T-cell (primary cell): ENCODE data around the gene NEURL1. TPM values are rescaled to one million over a fixed set of nuclear protein-coding genes. Genes with fewer than 3 reads are reported as not detected.

Experiments
- ATAC-seq, 4 experiments: fragments of 200-7000 bp in 3 of 4; fragments of 150-1000 bp in 1 of 4; cut with Tn5 transposase; replicated peaks in 1 of 4; 1 replicate in 3 of 4; 2 replicates in 1 of 4; pipeline ENCODE4 v1.10.0; 2021; ENCODE audit warnings: moderate library complexity in 3 of 4, mild to moderate bottlenecking in 2 of 4, moderate number of reproducible peaks in 1 of 4
- CTCF ChIA-PET, 2 donors: fragments of 300-600 bp; sonication (Branson Sonifier 250); formaldehyde crosslinking; loops; one replicate each; lab custom pipeline; 2022; ENCODE audit warnings: antibody characterized with exemption in 2 of 2; lab: Charles Lee
- POLR2A ChIA-PET, 2 donors: fragments of 300-600 bp; sonication (Branson Sonifier 250); formaldehyde crosslinking; loops; one replicate each; lab custom pipeline; 2022; ENCODE audit warnings: antibody characterized with exemption in 2 of 2; lab: Charles Lee
- DNase-seq, 35 experiments: peaks; one replicate each; pipeline versions ENCODE4 v3.0.0 to v3.0.0-alpha.2; 2013 to 2023
- H3K27ac ChIP-seq: one replicate; pipeline ENCODE4 v1.5.1; 2013; ENCODE audit warnings: low read length
- H3K27me3 ChIP-seq, 2 experiments: replicated peaks in 1 of 2; 1 replicate in 1 of 2; 2 replicates in 1 of 2; pipeline versions ENCODE4 v1.6.1 to v1.7.0; 2013; ENCODE audit warnings: low read length in 1 of 2, mixed read lengths in 1 of 2; ENCODE audit not compliant: control insufficient read depth in 2 of 2, insufficient read depth in 2 of 2; ENCODE audit errors: extremely low read depth in 1 of 2
- H3K36me3 ChIP-seq, 2 donors: 1 replicate in 1 of 2; 2 replicates in 1 of 2; pipeline versions ENCODE4 v1.6.1 to v1.7.0; 2013; ENCODE audit warnings: low read length in 1 of 2; ENCODE audit not compliant: control insufficient read depth in 2 of 2, insufficient read depth in 1 of 2; ENCODE audit errors: extremely low read depth in 1 of 2
- H3K4me1 ChIP-seq, 2 experiments: 1 replicate in 1 of 2; 2 replicates in 1 of 2; pipeline versions ENCODE4 v1.6.1 to v1.7.0; 2013; ENCODE audit warnings: low read length in 2 of 2, mixed read lengths in 1 of 2; ENCODE audit not compliant: insufficient read depth in 2 of 2, control insufficient read depth in 1 of 2; ENCODE audit errors: extremely low read depth in 1 of 2
- H3K4me3 ChIP-seq, 2 donors: 1 replicate in 1 of 2; 2 replicates in 1 of 2; pipeline versions ENCODE4 v1.5.1 to v1.7.0; 2013; ENCODE audit warnings: mild to moderate bottlenecking in 2 of 2, low read length in 1 of 2, moderate library complexity in 1 of 2; ENCODE audit not compliant: control insufficient read depth in 1 of 2; ENCODE audit errors: extremely low read depth in 1 of 2
- H3K9me3 ChIP-seq: 2 replicates; pipeline ENCODE4 v1.7.0; 2013
- H3K27ac Mint-ChIP-seq, 2 donors: one replicate each; pipeline ENCODE4 v1.8.0; 2020 to 2021; ENCODE audit warnings: mild to moderate bottlenecking in 2 of 2, mixed read lengths in 2 of 2
- H3K27me3 Mint-ChIP-seq, 2 donors: one replicate each; pipeline ENCODE4 v1.8.0; 2021 to 2022; ENCODE audit warnings: mixed read lengths in 2 of 2
- H3K36me3 Mint-ChIP-seq: one replicate; pipeline ENCODE4 v1.8.0; 2021; ENCODE audit warnings: mixed read lengths
- H3K4me1 Mint-ChIP-seq, 3 donors: one replicate each; pipeline ENCODE4 v1.8.0; 2020 to 2022; ENCODE audit warnings: mixed read lengths in 3 of 3, mild to moderate bottlenecking in 1 of 3
- H3K4me3 Mint-ChIP-seq, 3 donors: one replicate each; pipeline ENCODE4 v1.8.0; 2020 to 2022; ENCODE audit warnings: mild to moderate bottlenecking in 3 of 3, mixed read lengths in 3 of 3, moderate library complexity in 3 of 3
- H3K9me3 Mint-ChIP-seq, 3 donors: one replicate each; pipeline ENCODE4 v1.8.0; 2020 to 2022; ENCODE audit warnings: mixed read lengths in 3 of 3
- WGBS: methylation state at CpG from one replicate; pipeline ENCODE4 v1.1.5; 2013; ENCODE audit warnings: missing lambda C conversion rate; ENCODE audit not compliant: insufficient coverage; 5-methylcytosine and 5-hydroxymethylcytosine counted together
- total RNA-seq, 35 experiments: library from RNA in 6 of 35; stranded (reverse) in 6 of 35; fragments of 120-200 nt in 1 of 35; gene quantifications; one replicate each; pipeline versions ENCODE4 v1.2.1 to v1.2.4 and lab custom pipeline; 2013 to 2026

Gene NEURL1
- total RNA-seq, 5 donors from 2014 or later (not counting 1 experiment from before 2014, with no cell fraction given): 0.46 to 1.7 (median 0.84) TPM

GRCh38 chr10:103495321-103495720 lies 1.8 kb downstream of the NEURL1 start:
- Histone ChIP-seq H3K4me1 (peaks cover 0 to 21% of the 10 kb centered on the region in 2 experiments), H3K27me3 (peaks cover 3 to 47% of the 10 kb centered on the region in 2 experiments), H3K4me3 (no peak overlapping the region), H3K36me3 (no peaks in the 10 kb centered on the region), H3K27ac (no peak overlapping the region), H3K9me3 (no peaks in the 10 kb centered on the region)
- DNase-seq (no peak), ATAC-seq (no peak)
- POLR2A ChIA-PET: no interaction called here
- Mint-ChIP-seq H3K27ac (no peak overlapping the region), H3K4me3 (peak overlapping the region in 2 of 3 donors; percentile 68 to 73), H3K4me1 (peaks cover 10 to 23% (median 11%) of the 10 kb centered on the region in 3 donors), H3K36me3 (no peaks in the 10 kb centered on the region), H3K27me3 (peaks cover 51 to 56% of the 10 kb centered on the region in 2 donors), H3K9me3 (no peaks in the 10 kb centered on the region)
- CTCF ChIA-PET: no interaction called here
- WGBS: no CpG with 5 or more reads among the region's 3 CpGs

GRCh38 chr10:103497161-103497915 lies 3.8 kb downstream of the NEURL1 start:
- H3K27me3 Mint-ChIP-seq: peaks cover 48 to 56% of the 10 kb centered on the region in 2 donors
- H3K9me3 Mint-ChIP-seq: no peaks in the 10 kb centered on the region
- Histone ChIP-seq H3K36me3 (no peaks in the 10 kb centered on the region), H3K4me3 (no peak overlapping the region), H3K27ac (no peak overlapping the region), H3K9me3 (no peaks in the 10 kb centered on the region), H3K4me1 (peaks cover 0 to 14% of the 10 kb centered on the region in 2 experiments), H3K27me3 (peaks cover 3 to 51% of the 10 kb centered on the region in 2 experiments)
- ChIA-PET CTCF (interaction anchor here in 1 of 2 donors (0.6 kb wide), 1 partner anchor 639 kb away, joined by 3 read pairs; no protein-coding TSS in a partner anchor), POLR2A (no interaction called here)
- H3K27ac Mint-ChIP-seq: no peak overlapping the region
- peaks cover 6 to 11% (median 10%) of the 10 kb centered on the region in 3 donors for H3K4me1 Mint-ChIP-seq
- no peaks in the 10 kb centered on the region for H3K36me3 Mint-ChIP-seq
- 79% methylated on average over 4 of the region's 8 CpGs for WGBS
- no peak overlapping the region for H3K4me3 Mint-ChIP-seq
- DNase-seq (no peak), ATAC-seq (no peak)

GRCh38 chr10:103498936-103499638 lies 5.6 kb downstream of the NEURL1 start:
- CTCF ChIA-PET: interaction anchor here (0.6 to 1.0 kb wide), 2 partner anchors 85 to 197 kb away, joined by 3 to 9 read pairs; no protein-coding TSS in a partner anchor
- WGBS: no CpG with 5 or more reads among the region's 5 CpGs
- Mint-ChIP-seq H3K4me3 (no peak overlapping the region), H3K27me3 (peaks cover 42 to 47% of the 10 kb centered on the region in 2 donors), H3K4me1 (peaks cover 1 to 8% (median 7%) of the 10 kb centered on the region in 3 donors), H3K36me3 (no peaks in the 10 kb centered on the region), H3K9me3 (no peaks in the 10 kb centered on the region), H3K27ac (no peak overlapping the region)
- H3K27me3 ChIP-seq: peaks cover 3 to 50% of the 10 kb centered on the region in 2 experiments
- ATAC-seq: no peak
- H3K27ac ChIP-seq: no peak overlapping the region
- H3K36me3 ChIP-seq: no peaks in the 10 kb centered on the region
- H3K4me3 ChIP-seq: no peak overlapping the region
- DNase-seq: no peak
- no peaks in the 10 kb centered on the region for H3K9me3 ChIP-seq
- POLR2A ChIA-PET: no interaction called here
- peaks cover 0 to 9% of the 10 kb centered on the region in 2 experiments for H3K4me1 ChIP-seq

- Mint-ChIP-seq H3K27ac (no peak overlapping the region), H3K9me3 (no peaks in the 10 kb centered on the region), H3K4me1 (peaks cover 7 to 11% (median 10%) of the 10 kb centered on the region in 3 donors), H3K36me3 (no peaks in the 10 kb centered on the region), H3K27me3 (peaks cover 41 to 42% of the 10 kb centered on the region in 2 donors), H3K4me3 (no peak overlapping the region)
- Histone ChIP-seq H3K36me3 (no peaks in the 10 kb centered on the region), H3K9me3 (no peaks in the 10 kb centered on the region), H3K4me1 (peaks cover 0 to 10% of the 10 kb centered on the region in 2 experiments), H3K4me3 (no peak overlapping the region), H3K27ac (no peak overlapping the region), H3K27me3 (peaks cover under 1 to 42% of the 10 kb centered on the region in 2 experiments)
- POLR2A ChIA-PET: no interaction called here
- CTCF ChIA-PET: interaction anchor here (0.6 to 1.0 kb wide), 2 partner anchors 85 to 196 kb away, joined by 3 to 9 read pairs; no protein-coding TSS in a partner anchor
- ATAC-seq (no peak), DNase-seq (no peak)
- 63% methylated on average over 4 of the region's 7 CpGs for WGBS
Measured at GRCh38 chr10:103499881-103500280, 6.4 kb downstream of the NEURL1 start.

GRCh38 chr10:103500481-103500880 lies 7.0 kb downstream of the NEURL1 start:
- DNase-seq (no peak), ATAC-seq (no peak)
- WGBS: 46% methylated on average over 2 of the region's 6 CpGs
- Histone ChIP-seq H3K27ac (no peak overlapping the region), H3K4me3 (no peak overlapping the region), H3K4me1 (peaks cover 0 to 14% of the 10 kb centered on the region in 2 experiments), H3K9me3 (no peaks in the 10 kb centered on the region), H3K36me3 (no peaks in the 10 kb centered on the region), H3K27me3 (peaks cover 0 to 38% of the 10 kb centered on the region in 2 experiments)
- H3K4me1 Mint-ChIP-seq: peaks cover 7 to 11% (median 10%) of the 10 kb centered on the region in 3 donors
- peaks cover 36% of the 10 kb centered on the region in 2 donors for H3K27me3 Mint-ChIP-seq
- H3K36me3 Mint-ChIP-seq: no peaks in the 10 kb centered on the region
- no peaks in the 10 kb centered on the region for H3K9me3 Mint-ChIP-seq
- H3K27ac Mint-ChIP-seq: no peak overlapping the region
- no peak overlapping the region for H3K4me3 Mint-ChIP-seq
- POLR2A ChIA-PET: no interaction called here
- CTCF ChIA-PET: no interaction called here

- Mint-ChIP-seq H3K9me3 (no peaks in the 10 kb centered on the region), H3K27me3 (peaks cover 29 to 30% of the 10 kb centered on the region in 2 donors), H3K4me3 (no peak overlapping the region), H3K27ac (no peak overlapping the region), H3K36me3 (no peaks in the 10 kb centered on the region), H3K4me1 (peaks cover 7 to 11% (median 10%) of the 10 kb centered on the region in 3 donors)
- no peak for ATAC-seq
- Histone ChIP-seq H3K27me3 (peaks cover 0 to 40% of the 10 kb centered on the region in 2 experiments), H3K36me3 (no peaks in the 10 kb centered on the region), H3K27ac (no peak overlapping the region), H3K4me3 (no peak overlapping the region), H3K4me1 (peaks cover 0 to 21% of the 10 kb centered on the region in 2 experiments), H3K9me3 (no peaks in the 10 kb centered on the region)
- 83% methylated on average over 1 of the region's 3 CpGs for WGBS
- ChIA-PET POLR2A (no interaction called here), CTCF (interaction anchor here (0.6 to 0.9 kb wide), 2 partner anchors 15 to 597 kb away, joined by 3 read pairs; no protein-coding TSS in a partner anchor)
- no peak for DNase-seq
Measured at GRCh38 chr10:103501186-103501585, 7.7 kb downstream of the NEURL1 start.
